GM12878 (cell line): ENCODE data around the gene GNAI2. TPM values are rescaled to one million over a fixed set of nuclear protein-coding genes. Genes with fewer than 3 reads are reported as not detected.

Source experiments
- ATAC-seq: fragments of 200-7000 bp; cut with Tn5 transposase; 3 replicates; pipeline ENCODE4 v1.9.1; 2020; ENCODE audit warnings: mild to moderate bottlenecking, moderate library complexity
- BruUV-seq: library from RNA; stranded (reverse); fragments of 400-500 nt; replicated peaks from 2 replicates; lab custom pipeline; 2021; lab: Mats Ljungman, UMichigan
- CTCF ChIA-PET: fragments of 300-600 bp; sonication (Branson Sonifier 250); formaldehyde crosslinking; extraction: SDS; loops from one replicate; lab custom pipeline; 2021; ENCODE audit warnings: inconsistent platforms; lab: Yijun Ruan, JAX
- POLR2A ChIA-PET: fragments of 350-600 bp; formaldehyde crosslinking; extraction: SDS; loops from one replicate; lab custom pipeline; 2021; ENCODE audit warnings: inconsistent platforms; lab: Charles Lee
- RAD21 ChIA-PET: fragments of 300-600 bp; sonication (Branson Sonifier 250); formaldehyde crosslinking; loops from one replicate; lab custom pipeline; 2023; ENCODE audit warnings: antibody characterized with exemption; ENCODE audit not compliant: unreplicated experiment; lab: Charles Lee
- SMC1A ChIA-PET: fragments of 300-600 bp; sonication (Branson Sonifier 250); formaldehyde crosslinking; loops from one replicate; lab custom pipeline; 2023; ENCODE audit not compliant: unreplicated experiment, uncharacterized antibody; lab: Charles Lee
- DNase-seq: peaks from one replicate; pipeline ENCODE4 v3.0.0-alpha.2; 2011; ENCODE audit warnings: low read depth, low spot score
- FAIRE-seq: peaks from 3 replicates; lab custom pipeline; 2011; peaks lifted over from hg19 to GRCh38; lab: Jason Lieb, UNC
- H2AFZ ChIP-seq: 2 replicates; pipeline ENCODE4 v1.6.0; 2011; ENCODE audit warnings: low read depth, low read length, control low read depth; ENCODE audit not compliant: control insufficient read depth
- H3K27ac ChIP-seq: 2 replicates; pipeline ENCODE4 v1.5.1; 2011; ENCODE audit warnings: control low read depth; ENCODE audit not compliant: control insufficient read depth, insufficient read depth
- H3K27me3 ChIP-seq, 2 experiments: replicated peaks in 1 of 2; 2 replicates each; pipeline versions ENCODE4 v1.6.0 to v1.6.1; 2011; ENCODE audit warnings: low read length in 1 of 2; ENCODE audit not compliant: control insufficient read depth in 2 of 2, insufficient read depth in 2 of 2
- H3K36me3 ChIP-seq, 2 experiments: 2 replicates each; pipeline ENCODE4 v1.5.1; 2011; ENCODE audit warnings: low read length in 1 of 2; ENCODE audit not compliant: control insufficient read depth in 2 of 2, insufficient read depth in 2 of 2
- H3K4me1 ChIP-seq: 2 replicates; pipeline ENCODE4 v1.6.1; 2011; ENCODE audit warnings: mild to moderate bottlenecking, low read length, moderate library complexity, mixed read lengths; ENCODE audit not compliant: control insufficient read depth, insufficient read depth
- H3K4me2 ChIP-seq: 2 replicates; pipeline ENCODE4 v1.6.0; 2011; ENCODE audit warnings: control low read depth; ENCODE audit not compliant: control insufficient read depth, insufficient read depth
- H3K4me3 ChIP-seq: fragments of 200-600 bp; sonication (generic); 2 replicates; pipeline ENCODE4 v1.5.1; 2016
- H3K79me2 ChIP-seq: 2 replicates; pipeline ENCODE4 v1.6.0; 2011; ENCODE audit warnings: low read length; ENCODE audit not compliant: control insufficient read depth, insufficient read depth
- H3K9ac ChIP-seq: 2 replicates; pipeline ENCODE4 v1.8.0; 2011; ENCODE audit warnings: low read length, control low read depth, mixed read lengths; ENCODE audit not compliant: control insufficient read depth, insufficient read depth
- H3K9me3 ChIP-seq: replicated peaks from 3 replicates; pipeline ENCODE4 v1.5.1; 2011; ENCODE audit warnings: mild to moderate bottlenecking, low read length; ENCODE audit not compliant: control insufficient read depth, insufficient read depth
- H4K20me1 ChIP-seq: 2 replicates; pipeline ENCODE4 v1.6.0; 2011; ENCODE audit not compliant: control insufficient read depth, insufficient read depth
- CHD1 ChIP-seq: IDR thresholded peaks from 2 replicates; pipeline ENCODE4 v1.6.1; 2012; ENCODE audit warnings: low read depth, low read length, improper control_type of control experiment
- NFYA ChIP-seq: IDR thresholded peaks from 2 replicates; pipeline ENCODE4 v1.6.1; 2011; ENCODE audit warnings: low read depth, mild to moderate bottlenecking, low read length, improper control_type of control experiment, borderline replicate concordance
- PML ChIP-seq: IDR thresholded peaks from 2 replicates; pipeline ENCODE4 v1.6.1; 2012; ENCODE audit warnings: low read length, inconsistent platforms
- SP1 ChIP-seq: IDR thresholded peaks from one replicate; pipeline ENCODE4 v1.6.1; 2011; ENCODE audit warnings: low read depth, low read length
- SPI1 ChIP-seq: IDR thresholded peaks from 2 replicates; pipeline ENCODE4 v1.6.1; 2011; ENCODE audit warnings: low read depth, mild to moderate bottlenecking, low read length, moderate library complexity, borderline replicate concordance; ENCODE audit not compliant: insufficient read depth
- SRF ChIP-seq, 2 experiments: IDR thresholded peaks; 2 replicates each; pipeline ENCODE4 v1.6.1; 2011; ENCODE audit warnings: low read depth in 2 of 2, low read length in 2 of 2, mild to moderate bottlenecking in 1 of 2, moderate library complexity in 1 of 2
- ZBTB11 ChIP-seq: fragments of 450-650 bp; formaldehyde crosslinking; IDR thresholded peaks from 2 replicates; pipeline ENCODE4 v1.5.0; 2022; ENCODE audit warnings: mild to moderate bottlenecking, missing genetic modification characterization
- ZNF592 ChIP-seq: fragments of 450-650 bp; IDR thresholded peaks from 2 replicates; pipeline ENCODE4 v1.6.1; 2017; ENCODE audit warnings: mild to moderate bottlenecking, moderate library complexity
- ZSCAN29 ChIP-seq: fragments of 450-650 bp; IDR thresholded peaks from 2 replicates; pipeline ENCODE4 v1.6.1; 2017; ENCODE audit warnings: mild to moderate bottlenecking, moderate library complexity
- WGBS: methylation state at CpG from one replicate; pipeline ENCODE4 v1.1.6; 2016; ENCODE audit warnings: low lambda C conversion rate; ENCODE audit not compliant: insufficient replicate concordance, insufficient coverage; ENCODE audit errors: missing lambda C conversion rate; 5-methylcytosine and 5-hydroxymethylcytosine counted together
- in situ Hi-C: fragments of 300-500 bp; cut with MboI; formaldehyde crosslinking; loops from 9 replicates; pipeline ENCODE4 v1.14.3; 2018; ENCODE audit warnings: mixed read lengths
- intact Hi-C: fragments of 100-400 bp; cut with micrococcal nuclease; formaldehyde crosslinking; loops from one replicate; pipeline ENCODE4 v1.14.2; 2022; ENCODE audit not compliant: unreplicated experiment
- polyA plus RNA-seq, 11 experiments: library from polyadenylated mRNA; depleted of rRNA in 4 of 11; unstranded in 6 of 11; stranded (reverse) in 5 of 11; fragments of >200 nt; fragmentation: Nextera tagmentation in 4 of 11; fragmentation: Illumina TruSeq in 1 of 11; extraction: Ambion mirVana in 4 of 11; extraction: Trizol in 1 of 11; gene quantifications; 1 replicate in 1 of 11; 2 replicates in 10 of 11; pipeline versions ENCODE4 v1.2.1 to v1.2.3, GENCODE V29; 2011 to 2016; ENCODE audit warnings: inconsistent platforms in 2 of 11, missing spikeins in 2 of 11, low read depth in 1 of 11
- total RNA-seq, 4 experiments: library from RNA; depleted of rRNA in 3 of 4; stranded (reverse); fragments of >200 nt in 3 of 4; fragmentation: Illumina TruSeq in 1 of 4; extraction: Trizol in 1 of 4; gene quantifications; 2 replicates each; pipeline versions ENCODE4 v1.2.1 to v1.2.3, GENCODE V29; 2013 to 2021
- TF ChIP-seq, protein P1 (sequence below): IDR thresholded peaks from 2 replicates; pipeline ENCODE4 v1.6.1; 2011; ENCODE audit warnings: mild to moderate bottlenecking, low read depth, low read length, moderate library complexity; ENCODE audit not compliant: insufficient replicate concordance

The GNAI2 gene
- total and polyA plus RNA-seq, 10 of the 15 experiments (the other 5 are each of a cell fraction or from before 2014, with no cell fraction given), result 5.0 to 346 (median 237) TPM

DNA sequence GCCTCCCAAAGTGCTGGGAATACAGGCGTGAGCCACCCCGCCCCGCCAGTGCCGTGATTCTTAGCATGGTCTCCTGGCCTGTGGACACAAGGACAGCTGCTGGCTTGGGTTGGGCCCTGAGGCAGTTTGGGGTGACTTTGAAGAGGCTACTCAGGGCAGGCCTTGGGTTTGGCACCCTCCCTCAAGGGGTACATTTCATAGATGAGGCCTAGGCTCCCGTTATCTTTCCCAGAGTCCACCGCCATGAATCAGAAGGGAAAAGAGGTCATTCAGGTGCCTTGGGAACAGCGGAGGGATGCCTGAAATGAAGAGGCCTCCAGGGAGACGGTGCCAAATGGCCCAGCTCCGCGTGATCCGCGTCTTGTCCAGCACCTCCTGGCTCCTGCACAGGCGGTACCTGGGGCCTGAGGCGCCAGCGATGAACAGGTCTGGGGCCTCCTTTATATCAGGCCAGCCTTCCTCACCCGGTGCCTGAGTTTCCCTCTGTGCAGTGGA is 9.3 kb downstream of the GNAI2 start:
- peak overlapping the region; percentile 94 for H3K4me2 ChIP-seq
- H3K4me1 ChIP-seq, result peaks cover 55% of the 10 kb centered on the region
- no peaks in the 10 kb centered on the region for H3K27me3 ChIP-seq
- ChIA-PET POLR2A (interaction anchor here (1.7 kb wide), 1 partner anchor 10 kb away, joined by 7 read pairs; the partner anchor contains the start of gene GNAI2), CTCF (interaction anchor here (1.0 to 3.6 kb wide), 2 partner anchors 18 to 27 kb away, joined by 3 to 42 read pairs; no protein-coding TSS in a partner anchor), SMC1A (no interaction called here), RAD21 (no interaction called here)
- H2AFZ ChIP-seq, result no peak overlapping the region
- BruUV-seq, result no TSS peak
- H3K79me2 ChIP-seq, result peaks cover 83% of the 10 kb centered on the region
- H3K9ac ChIP-seq, result peak overlapping the region; percentile 73
- in situ Hi-C loops, result no loop called here
- DNase-seq (no peak), ATAC-seq (no peak; the same call in 2 of the 3 replicates), FAIRE-seq (no peak)
- peaks cover 23% of the 10 kb centered on the region for H4K20me1 ChIP-seq
- H3K9me3 ChIP-seq, result no peaks in the 10 kb centered on the region
- H3K36me3 ChIP-seq, result peaks cover 12% of the 10 kb centered on the region in 2 experiments; a peak in 3 of 4 replicates
- TF ChIP-seq SRF (IDR thresholded peaks at IDR 0.05; ENCODE audit: low read depth in 2 of 2, low read length in 2 of 2), result no peak
- no peak for TF ChIP-seq PML
- TF ChIP-seq CHD1, result no peak
- no peak for TF ChIP-seq NFYA
- no peak for TF ChIP-seq SPI1
- TF ChIP-seq, protein P1, sequence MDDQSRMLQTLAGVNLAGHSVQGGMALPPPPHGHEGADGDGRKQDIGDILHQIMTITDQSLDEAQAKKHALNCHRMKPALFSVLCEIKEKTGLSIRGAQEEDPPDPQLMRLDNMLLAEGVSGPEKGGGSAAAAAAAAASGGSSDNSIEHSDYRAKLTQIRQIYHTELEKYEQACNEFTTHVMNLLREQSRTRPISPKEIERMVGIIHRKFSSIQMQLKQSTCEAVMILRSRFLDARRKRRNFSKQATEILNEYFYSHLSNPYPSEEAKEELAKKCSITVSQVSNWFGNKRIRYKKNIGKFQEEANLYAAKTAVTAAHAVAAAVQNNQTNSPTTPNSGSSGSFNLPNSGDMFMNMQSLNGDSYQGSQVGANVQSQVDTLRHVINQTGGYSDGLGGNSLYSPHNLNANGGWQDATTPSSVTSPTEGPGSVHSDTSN, result no peak
- no peak for TF ChIP-seq ZBTB11 (CRISPR knock-in tag)
- TF ChIP-seq SP1, result no peak
- no peak for TF ChIP-seq ZSCAN29
- no peak for TF ChIP-seq ZNF592
- intact Hi-C loops, result no loop called here
- 89% methylated on average over 16 of the region's 16 CpGs for WGBS
- peak overlapping the region; percentile 70 for H3K4me3 ChIP-seq
- no peak overlapping the region for H3K27ac ChIP-seq
